22Rv1 (cell line): ENCODE results near the gene NAXD.

ENCODE experiments used
- H3K27ac ChIP-seq: fragments of 450-650 bp; 2 replicates; pipeline ENCODE4 v1.5.1; 2017
- CTCF ChIP-seq: fragments of 450-650 bp; IDR thresholded peaks from 2 replicates; pipeline ENCODE4 v1.5.1; 2017; ENCODE audit warnings: mild to moderate bottlenecking
- ZFX ChIP-seq: fragments of 450-650 bp; IDR thresholded peaks from 2 replicates; pipeline ENCODE4 v1.6.1; 2017; ENCODE audit warnings: antibody characterized with exemption, borderline replicate concordance

NAXD gene

GRCh38 chr13:110610955-110611595, 4.3 kb upstream of the NAXD start:
- TF ChIP-seq ZFX: no peak
- no peak for TF ChIP-seq CTCF
- no peak overlapping the region for H3K27ac ChIP-seq

GRCh38 chr13:110615005-110615321, 382 bp upstream of the NAXD start:
- peak overlapping the region; percentile 84 for H3K27ac ChIP-seq
- no peak for TF ChIP-seq CTCF

- no peak for TF ChIP-seq ZFX
- peak; percentile 23; the same call in 1 of the 2 replicates for TF ChIP-seq CTCF
Observed at GRCh38 chr13:110616103-110617101, 1.1 kb downstream of the NAXD start.

GRCh38 chr13:110617321-110618072, 2.2 kb downstream of the NAXD start:
- TF ChIP-seq ZFX: no peak
- no peak for TF ChIP-seq CTCF
- no peak overlapping the region for H3K27ac ChIP-seq

More at GRCh38 chr13:110616103-110617101, 1.1 kb downstream of the NAXD start:
- H3K27ac ChIP-seq: peak overlapping the region; percentile 84

- no peak overlapping the region for H3K27ac ChIP-seq
- TF ChIP-seq ZFX (no peak), CTCF (no peak)
Observed at GRCh38 chr13:110618167-110618566, 2.8 kb downstream of the NAXD start.

GRCh38 chr13:110618780-110619179, 3.4 kb downstream of the NAXD start:
- no peak for TF ChIP-seq CTCF
- TF ChIP-seq ZFX: no peak

GRCh38 chr13:110620596-110620995, 5.3 kb downstream of the NAXD start:
- H3K27ac ChIP-seq: no peak overlapping the region
- TF ChIP-seq CTCF (no peak), ZFX (no peak)

More at GRCh38 chr13:110618780-110619179, 3.4 kb downstream of the NAXD start:
- no peak overlapping the region for H3K27ac ChIP-seq
